ENCODE data around the gene TRIM33.

TRIM33 gene

DNA sequence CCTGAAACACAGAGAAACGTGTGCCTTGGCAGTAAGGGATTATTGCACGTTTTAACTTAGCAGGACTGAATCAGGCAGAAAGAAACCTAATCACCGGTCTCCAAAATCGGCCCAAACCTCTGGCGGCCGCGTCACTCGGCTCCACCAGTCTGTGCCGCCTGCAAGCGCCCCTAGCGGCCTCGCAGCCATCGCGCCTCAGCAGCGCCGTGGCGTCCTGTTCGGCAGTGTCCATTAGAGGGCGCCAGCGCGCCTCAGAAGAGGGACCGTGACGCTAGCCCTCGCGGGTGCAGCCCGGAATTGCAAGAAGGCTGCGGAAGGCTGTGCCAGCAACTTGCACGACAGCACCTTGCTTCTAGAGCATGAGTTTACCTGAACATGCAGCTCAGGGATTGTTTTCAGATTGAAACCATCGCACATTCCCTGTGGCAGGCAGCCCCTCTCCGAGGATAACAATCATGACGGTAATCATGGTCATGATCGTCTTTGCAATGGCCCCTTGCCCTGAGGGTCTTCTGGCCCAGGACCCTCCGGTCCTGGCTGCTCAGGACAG, 164.4 kb downstream of the TRIM33 start:
- DNase-seq: peak; percentile 86

GRCh38 chr1:114345930-114346479, 165.0 kb downstream of the TRIM33 start:
- DNase-seq: peak; percentile 21

DNA sequence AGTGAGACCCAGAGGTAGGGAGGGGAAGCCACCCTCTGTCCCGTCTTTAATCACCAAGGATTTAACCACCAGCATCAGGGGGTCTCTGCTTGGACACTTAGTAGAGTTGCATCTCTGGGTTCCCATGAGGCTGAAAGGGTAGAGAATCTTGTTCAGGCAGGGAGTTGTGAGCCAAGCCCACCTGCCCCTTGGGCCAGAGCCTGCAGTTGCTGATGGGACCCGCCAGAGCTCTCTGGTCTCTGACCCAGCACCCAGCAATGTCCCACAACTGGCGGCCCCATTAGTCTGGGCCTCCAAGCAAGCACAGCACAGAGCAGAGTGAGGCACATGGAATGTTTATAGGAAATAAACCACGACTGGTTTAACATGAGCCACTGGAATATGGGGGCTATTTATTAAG, 166.3 kb downstream of the TRIM33 start:
- no peak for DNase-seq
